Activated naive CD8-positive, alpha-beta T cell treated with anti-CD3 and anti-CD28 coated beads for 36 hours (primary cell): Measurements from ENCODE around the gene MRM1. TPM values are rescaled to one million over a fixed set of nuclear protein-coding genes. Genes with fewer than 3 reads are reported as not detected.

Experiments used
- total RNA-seq, 2 experiments: library from RNA; stranded (reverse); gene quantifications; one replicate each; pipeline ENCODE4 v1.2.3, GENCODE V29; 2021

Gene MRM1
- total RNA-seq, 2 experiments from 2014 or later: 24.4 to 26.4 TPM

Other genes with a start within 250 kb of the MRM1 start
- under 1 TPM in 1 of 2 experiments, not detected in 1; 0.78 TPM for gene TBC1D3H, start 213.1 kb upstream of the MRM1 start, total RNA-seq
- gene ZNHIT3, start 114.9 kb upstream of the MRM1 start, total RNA-seq: 10 to 100 TPM; 52.4 to 59.7 TPM
- gene MYO19, start 66.7 kb upstream of the MRM1 start, total RNA-seq: 100 to 1,000 TPM; 123 to 134 TPM
- gene PIGW, start 66.6 kb upstream of the MRM1 start, total RNA-seq: 10 to 100 TPM; 32.5 to 34.6 TPM
- gene GGNBP2, start 56.7 kb upstream of the MRM1 start, total RNA-seq: 10 to 100 TPM; 72.8 to 74.6 TPM
- 10 to 100 TPM; 10.1 to 14.1 TPM for gene DHRS11, start 9.7 kb upstream of the MRM1 start, total RNA-seq